A549 treated with DMSO at 1 μM for 4 hours (cell line): ENCODE results near the gene MAGEB17. TPM values are rescaled to one million over a fixed set of nuclear protein-coding genes. Genes with fewer than 3 reads are reported as not detected.

Experiments
- total RNA-seq: library from RNA; stranded (reverse); fragments of 200-300 nt; extraction: Qiagen RNA extraction; gene quantifications from 5 replicates; pipeline ENCODE4 v1.2.3, GENCODE V29; 2022; ENCODE audit warnings: low read depth

The MAGEB17 gene, protein sequence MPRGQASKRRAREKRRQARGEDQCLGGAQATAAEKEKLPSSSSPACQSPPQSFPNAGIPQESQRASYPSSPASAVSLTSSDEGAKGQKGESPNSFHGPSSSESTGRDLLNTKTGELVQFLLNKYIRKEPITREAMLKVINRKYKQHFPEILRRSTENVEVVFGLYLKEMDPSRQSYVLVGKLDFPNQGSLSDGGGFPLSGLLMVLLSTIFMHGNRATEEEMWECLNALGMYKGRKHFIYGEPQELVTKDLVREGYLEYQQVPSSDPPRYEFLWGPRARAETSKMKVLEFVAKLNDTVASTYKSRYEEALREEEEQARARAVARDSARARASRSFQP
- total RNA-seq: not detected in 5 replicates

DNA sequence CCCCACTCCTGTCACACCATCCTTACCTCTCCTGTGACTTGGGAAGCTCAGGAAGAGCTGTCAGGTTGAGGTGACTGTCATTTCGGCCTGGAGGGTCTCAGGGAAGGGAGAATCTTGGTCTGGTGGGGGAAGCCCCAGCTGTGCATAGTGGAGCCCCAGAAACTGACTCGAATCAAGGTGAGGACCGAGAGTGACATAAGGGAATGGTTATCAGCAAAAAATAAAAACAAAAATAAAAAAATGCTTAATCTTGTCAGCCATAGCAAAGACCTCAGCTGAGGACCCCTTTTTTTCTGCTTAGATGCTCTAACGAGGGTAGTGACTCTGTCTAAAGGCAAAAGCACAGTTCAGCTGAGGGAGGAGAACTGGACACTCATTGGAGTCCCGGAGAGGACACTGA, at the start of gene MAGEB17:
Gene MAGEB17, plus strand, starts transcription at position 301 of the 400 bp plus-strand sequence. CDS start 2,902 bp downstream, outside the sequence.

GRCh38 chrX:16123222-16123786, 44.0 kb upstream of the MAGEB17 start, which contains the start of gene GRPR:
TSS of gene GRPR (plus strand) at chrX:16123565. CDS start at chrX:16123954, 389 bp downstream.

Other genes with a start within 250 kb of the MAGEB17 start
- 0.05 to 0.07 TPM in 2 of 5 replicates, not detected in the others for gene GRPR, start 43.9 kb upstream of the MAGEB17 start, total RNA-seq